ENCODE data around the gene SPR. TPM values are rescaled to one million over a fixed set of nuclear protein-coding genes. Genes with fewer than 3 reads are reported as not detected.

SPR gene
- total RNA-seq, 1 donor from 2014 or later = 53.5 TPM

- no peak for TF ChIP-seq CTCF (IDR thresholded peaks at IDR 0.05; ENCODE audit: borderline replicate concordance)
- peaks cover 58% of the 10 kb centered on the region for H3K4me1 ChIP-seq
- H3K27me3 ChIP-seq (ENCODE audit: low read depth) = peaks cover 100% of the 10 kb centered on the region
- peak overlapping the region; percentile 61 for H3K4me3 ChIP-seq
- no peak for DNase-seq
- H3K27ac ChIP-seq (replicated peaks) = no peak overlapping the region
- H3K9me3 ChIP-seq (replicated peaks) = no peaks in the 10 kb centered on the region
- no peaks in the 10 kb centered on the region for H3K36me3 ChIP-seq
- intact Hi-C loops (cut with micrococcal nuclease) = no loop called here
Measured at GRCh38 chr2:72917877-72918553, 30.8 kb downstream of the SPR start.

- intact Hi-C loops (cut with micrococcal nuclease) = no loop called here
- Histone ChIP-seq H3K9me3 (replicated peaks) (no peaks in the 10 kb centered on the region), H3K27me3 (ENCODE audit: low read depth) (peaks cover 100% of the 10 kb centered on the region), H3K36me3 (no peaks in the 10 kb centered on the region), H3K27ac (replicated peaks) (no peak overlapping the region), H3K4me1 (peaks cover 68% of the 10 kb centered on the region), H3K4me3 (peak overlapping the region; percentile 57)
- no peak for TF ChIP-seq CTCF (IDR thresholded peaks at IDR 0.05; ENCODE audit: borderline replicate concordance)
- DNase-seq = no peak
Measured at GRCh38 chr2:72919414-72920317, 32.5 kb downstream of the SPR start.

- no peaks in the 10 kb centered on the region for H3K9me3 ChIP-seq (replicated peaks)
- no peak for DNase-seq
- H3K36me3 ChIP-seq = no peaks in the 10 kb centered on the region
- peaks cover 100% of the 10 kb centered on the region for H3K27me3 ChIP-seq (ENCODE audit: low read depth)
- intact Hi-C loops (cut with micrococcal nuclease) = no loop called here
- H3K27ac ChIP-seq (replicated peaks) = no peak overlapping the region
- H3K4me3 ChIP-seq = peak overlapping the region; percentile 57
- peaks cover 63% of the 10 kb centered on the region for H3K4me1 ChIP-seq
- no peak for TF ChIP-seq CTCF (IDR thresholded peaks at IDR 0.05; ENCODE audit: borderline replicate concordance)
Measured at GRCh38 chr2:72920318-72921087, 33.3 kb downstream of the SPR start.

- H3K4me3 ChIP-seq = peak overlapping the region; percentile 57
Measured at GRCh38 chr2:72921088-72921851, 34.1 kb downstream of the SPR start.

More at GRCh38 chr2:72921088-72921851, 34.1 kb downstream of the SPR start:
- H3K27ac ChIP-seq (replicated peaks) = no peak overlapping the region
- intact Hi-C loops (cut with micrococcal nuclease) = no loop called here
- no peaks in the 10 kb centered on the region for H3K9me3 ChIP-seq (replicated peaks)
- TF ChIP-seq CTCF (IDR thresholded peaks at IDR 0.05; ENCODE audit: borderline replicate concordance) = no peak
- no peaks in the 10 kb centered on the region for H3K36me3 ChIP-seq
- peaks cover 56% of the 10 kb centered on the region for H3K4me1 ChIP-seq
- DNase-seq = no peak
- H3K27me3 ChIP-seq (ENCODE audit: low read depth) = peaks cover 100% of the 10 kb centered on the region
